HG03159 (cell line): ENCODE measurements around the gene ARPC5L.
"Not testable (repeated sequence)": the region's sequence is repeated elsewhere in the genome, so short reads cannot be mapped to it uniquely, and the experiment has no call there.

Source experiments
- ATAC-seq: cut with Tn5 transposase; IDR thresholded peaks from one replicate; pipeline ENCODE4 v1.9.1; 2021; ENCODE audit warnings: mild to moderate bottlenecking, moderate library complexity; ENCODE audit not compliant: unreplicated experiment

ARPC5L gene

GRCh38 chr9:124861342-124862229 lies at the start of gene ARPC5L, which contains the start of gene RPL35:
TSS of gene ARPC5L (plus strand) at chr9:124862130. CDS start at chr9:124869291, 7,161 bp downstream.
TSS of gene RPL35 (minus strand) at chr9:124861957. CDS start at chr9:124861912, 45 bp downstream.
- peak; percentile 92 for ATAC-seq

- no peak for ATAC-seq
These were observed 49.5 kb upstream of the ARPC5L start for GRCh38 chr9:124812441-124812876.

- no peak for ATAC-seq
These were observed 48.9 kb upstream of the ARPC5L start for GRCh38 chr9:124813041-124813440.

- no peak for ATAC-seq
These were observed 48.3 kb upstream of the ARPC5L start for GRCh38 chr9:124813501-124814163.

GRCh38 chr9:124814164-124814535 lies 47.8 kb upstream of the ARPC5L start:
- ATAC-seq: no peak

- no peak for ATAC-seq
These were observed 46.3 kb upstream of the ARPC5L start for GRCh38 chr9:124815601-124816000.

GRCh38 chr9:124818431-124819281 lies 43.3 kb upstream of the ARPC5L start:
- no peak for ATAC-seq

GRCh38 chr9:124820698-124821623 lies 41.0 kb upstream of the ARPC5L start:
- ATAC-seq: no peak

GRCh38 chr9:124828489-124829333 lies 33.2 kb upstream of the ARPC5L start:
- no peak for ATAC-seq

GRCh38 chr9:124829334-124829669 lies 32.6 kb upstream of the ARPC5L start:
- ATAC-seq: no peak

GRCh38 chr9:124830593-124830992 lies 31.3 kb upstream of the ARPC5L start:
- no peak for ATAC-seq

- ATAC-seq: no peak
These were observed 30.1 kb upstream of the ARPC5L start for GRCh38 chr9:124831642-124832364.

- ATAC-seq: no peak
These were observed 27.3 kb upstream of the ARPC5L start for GRCh38 chr9:124834591-124834990.

- no peak for ATAC-seq
These were observed 26.8 kb upstream of the ARPC5L start for GRCh38 chr9:124835026-124835557.

- not testable (repeated sequence) for ATAC-seq
These were observed 23.8 kb upstream of the ARPC5L start for GRCh38 chr9:124838132-124838531.

GRCh38 chr9:124838567-124839275 lies 23.2 kb upstream of the ARPC5L start:
- not testable (repeated sequence) for ATAC-seq

- ATAC-seq: no peak
These were observed 22.2 kb upstream of the ARPC5L start for GRCh38 chr9:124839612-124840299.
